HCT116 (cell line): Measurements from ENCODE around the gene ATP1A4. TPM values are rescaled to one million over a fixed set of nuclear protein-coding genes. Genes with fewer than 3 reads are reported as not detected.

Source experiments
- ATAC-seq: fragments of 200-7000 bp; cut with Tn5 transposase; 2 replicates; pipeline ENCODE4 v1.9.1; 2020; ENCODE audit warnings: mild to moderate bottlenecking, moderate library complexity
- BruUV-seq: library from RNA; stranded (reverse); fragments of 400-500 nt; replicated peaks from 2 replicates; lab custom pipeline; 2021; lab: Mats Ljungman, UMichigan
- CTCF ChIA-PET: fragments of 300-600 bp; sonication (Branson Sonifier 250); formaldehyde crosslinking; loops from one replicate; lab custom pipeline; 2021; ENCODE audit warnings: antibody characterized with exemption; lab: Charles Lee
- POLR2A ChIA-PET: fragments of 300-600, 350-600 bp; sonication (Branson Sonifier 250); formaldehyde crosslinking; loops from one replicate; lab custom pipeline; 2021; ENCODE audit warnings: antibody characterized with exemption; lab: Charles Lee
- RAD21 ChIA-PET, 2 experiments: fragments of 300-600 bp; sonication (Branson Sonifier 250); formaldehyde crosslinking; loops; one replicate each; lab custom pipeline; 2023; ENCODE audit warnings: low total read pairs in 2 of 2; ENCODE audit not compliant: uncharacterized antibody in 2 of 2, unreplicated experiment in 2 of 2, low non-redundant PET in 1 of 2; lab: Charles Lee
- DNase-seq: peaks from one replicate; pipeline ENCODE4 v3.0.0-alpha.2; 2010; ENCODE audit warnings: low read depth, low spot score
- H2AFZ ChIP-seq: fragments of 200-600 bp; shearing (Covaris generic), sonication (generic); 2 replicates; pipeline ENCODE4 v1.6.1; 2017; ENCODE audit warnings: low read depth, mixed run types, mixed read lengths, antibody characterized with exemption, low read length; ENCODE audit not compliant: poor library complexity, severe bottlenecking
- H3K27ac ChIP-seq: 2 replicates; pipeline ENCODE4 v1.5.1; 2012; ENCODE audit warnings: low read depth, low read length
- H3K27me3 ChIP-seq: fragments of 200-600 bp; sonication (generic); 2 replicates; pipeline ENCODE4 v1.6.1; 2016; ENCODE audit warnings: mixed run types, low read length, mixed read lengths; ENCODE audit not compliant: insufficient read depth
- H3K36me3 ChIP-seq, 2 experiments: fragments of 200-500 bp in 1 of 2; fragments of 200-600 bp in 1 of 2; sonication (Bioruptor generic) in 1 of 2; sonication (generic) in 1 of 2; 2 replicates each; pipeline versions ENCODE4 v1.5.1 to v1.6.1; 2014 to 2016; ENCODE audit warnings: low read length in 2 of 2, inconsistent platforms in 1 of 2, mixed read lengths in 1 of 2, mixed run types in 1 of 2; ENCODE audit not compliant: insufficient read depth in 2 of 2, control insufficient read depth in 1 of 2
- H3K4me1 ChIP-seq, 2 experiments: fragments of 200-600 bp in 1 of 2; sonication (generic) in 1 of 2; 2 replicates each; pipeline versions ENCODE4 v1.5.1 to v1.6.1; 2012 to 2017; ENCODE audit warnings: low read length in 2 of 2, inconsistent platforms in 1 of 2, mild to moderate bottlenecking in 1 of 2, mixed read lengths in 1 of 2, mixed run types in 1 of 2, moderate library complexity in 1 of 2; ENCODE audit not compliant: insufficient read depth in 2 of 2, control insufficient read depth in 1 of 2
- H3K4me2 ChIP-seq: fragments of 200-600 bp; sonication (generic); 2 replicates; pipeline ENCODE4 v1.6.1; 2017; ENCODE audit warnings: mixed run types, low read length, mixed read lengths
- H3K4me3 ChIP-seq, 2 experiments: fragments of 200-600 bp in 1 of 2; sonication (generic) in 1 of 2; replicated peaks in 1 of 2; 2 replicates each; pipeline ENCODE4 v1.5.1; 2011 to 2016; ENCODE audit warnings: low read length in 2 of 2, control low read depth in 1 of 2, low read depth in 1 of 2, mild to moderate bottlenecking in 1 of 2, mixed read lengths in 1 of 2, mixed run types in 1 of 2
- H3K79me2 ChIP-seq: fragments of 200-600 bp; sonication (generic); 2 replicates; pipeline ENCODE4 v1.6.1; 2017; ENCODE audit warnings: mild to moderate bottlenecking, mixed run types, low read length, moderate library complexity, mixed read lengths; ENCODE audit not compliant: insufficient read depth
- H3K9ac ChIP-seq: fragments of 200-600 bp; sonication (generic); 2 replicates; pipeline ENCODE4 v1.6.1; 2016; ENCODE audit warnings: low read length, mixed read lengths
- H3K9me2 ChIP-seq: fragments of 200-600 bp; sonication (generic), shearing (Covaris generic); 2 replicates; pipeline ENCODE4 v1.6.1; 2017; ENCODE audit warnings: mixed run types, mild to moderate bottlenecking, moderate library complexity; ENCODE audit not compliant: insufficient read depth
- H3K9me3 ChIP-seq, 2 experiments: fragments of 200-500 bp in 1 of 2; fragments of 200-600 bp in 1 of 2; sonication (Bioruptor generic) in 1 of 2; sonication (generic) in 1 of 2; 2 replicates each; pipeline ENCODE4 v1.6.1; 2014 to 2017; ENCODE audit warnings: low read length in 2 of 2, mixed read lengths in 2 of 2, inconsistent platforms in 1 of 2, low read depth in 1 of 2, mild to moderate bottlenecking in 1 of 2, mixed run types in 1 of 2, moderate library complexity in 1 of 2; ENCODE audit not compliant: control insufficient read depth in 1 of 2, insufficient read depth in 1 of 2
- H4K20me1 ChIP-seq: fragments of 200-600 bp; sonication (generic), shearing (Covaris generic); 2 replicates; pipeline ENCODE4 v1.6.1; 2017; ENCODE audit warnings: mixed run types, mild to moderate bottlenecking, moderate library complexity; ENCODE audit not compliant: insufficient read depth
- CBX3 ChIP-seq: IDR thresholded peaks from 2 replicates; pipeline ENCODE4 v1.6.1; 2012; ENCODE audit warnings: low read depth
- EGR1 ChIP-seq: IDR thresholded peaks from 2 replicates; pipeline ENCODE4 v1.6.1; 2012; ENCODE audit warnings: low read depth
- FOSL1 ChIP-seq: IDR thresholded peaks from 2 replicates; pipeline ENCODE4 v1.6.1; 2012; ENCODE audit warnings: low read depth
- ZFX ChIP-seq: fragments of 450-650 bp; IDR thresholded peaks from 2 replicates; pipeline ENCODE4 v1.6.1; 2017
- intact Hi-C: fragments of 100-400 bp; cut with micrococcal nuclease; formaldehyde crosslinking; loops from 2 replicates; pipeline ENCODE4 v1.10.0; 2022
- total RNA-seq: library from RNA; stranded (reverse); gene quantifications from one replicate; pipeline ENCODE4 v1.2.1, GENCODE V29; 2021; ENCODE audit not compliant: unreplicated experiment

Gene ATP1A4
- total RNA-seq, 1 experiment from 2014 or later: not detected

GRCh38 chr1:160232911-160233310 is 81.5 kb downstream of the ATP1A4 start:
- Histone ChIP-seq H3K9me3 (no peaks in the 10 kb centered on the region), H3K79me2 (no peaks in the 10 kb centered on the region), H3K27ac (no peak overlapping the region), H3K4me3 (no peak overlapping the region), H3K9me2 (no peaks in the 10 kb centered on the region), H3K36me3 (peaks cover 42 to 48% of the 10 kb centered on the region in 2 experiments; a peak in 3 of 4 replicates), H4K20me1 (no peaks in the 10 kb centered on the region), H3K9ac (no peak overlapping the region), H3K27me3 (no peaks in the 10 kb centered on the region), H3K4me2 (no peak overlapping the region), H2AFZ (no peak overlapping the region), H3K4me1 (no peaks in the 10 kb centered on the region)
- RAD21 ChIA-PET: no interaction called here
- no peak for ATAC-seq
- POLR2A ChIA-PET: no interaction called here
- BruUV-seq: no TSS peak
- CTCF ChIA-PET: interaction anchor here (1.1 to 1.2 kb wide), 2 partner anchors 19 to 40 kb away, joined by 4 to 6 read pairs; no protein-coding TSS in a partner anchor
- TF ChIP-seq EGR1 (no peak), FOSL1 (no peak), CBX3 (no peak), ZFX (no peak)
- intact Hi-C loops: no loop called here
- DNase-seq: no peak

Other genes starting within 250 kb of the ATP1A4 start
- 127 TPM for gene TAGLN2, start 226.1 kb upstream of the ATP1A4 start, total RNA-seq
- 10.3 TPM for gene IGSF9, start 206.0 kb upstream of the ATP1A4 start, total RNA-seq
- not detected for gene SLAMF9, start 197.4 kb upstream of the ATP1A4 start, total RNA-seq
- gene PIGM, start 119.6 kb upstream of the ATP1A4 start, total RNA-seq: 4.1 TPM
- 0.57 TPM for gene KCNJ10, start 81.4 kb upstream of the ATP1A4 start, total RNA-seq
- gene KCNJ9, start 70.1 kb upstream of the ATP1A4 start, total RNA-seq: 0.05 TPM
- 35.6 TPM for gene IGSF8, start 53.0 kb upstream of the ATP1A4 start, total RNA-seq
- gene ATP1A2, start 35.8 kb upstream of the ATP1A4 start, total RNA-seq: not detected
- gene CASQ1, start 39.0 kb downstream of the ATP1A4 start, total RNA-seq: not detected
- gene PEA15, start 53.8 kb downstream of the ATP1A4 start, total RNA-seq: 44.0 TPM
- 98.1 TPM for gene DCAF8, start 110.9 kb downstream of the ATP1A4 start, total RNA-seq
- 35.9 TPM for gene PEX19, start 133.5 kb downstream of the ATP1A4 start, total RNA-seq
- 132 TPM for gene COPA, start 191.6 kb downstream of the ATP1A4 start, total RNA-seq
- 68.4 TPM for gene NCSTN, start 191.8 kb downstream of the ATP1A4 start, total RNA-seq
- 0.12 TPM for gene NHLH1, start 215.5 kb downstream of the ATP1A4 start, total RNA-seq
- 1.1 TPM for gene VANGL2, start 249.0 kb downstream of the ATP1A4 start, total RNA-seq